Smooth muscle cell (in vitro differentiated cells): ENCODE results near the gene ZDHHC11. TPM values are rescaled to one million over a fixed set of nuclear protein-coding genes. Genes with fewer than 3 reads are reported as not detected.

Experiments
- DNase-seq: peaks from one replicate; lab custom pipeline; 2025; ENCODE audit not compliant: unreplicated experiment; lab: John Stamatoyannopoulos, UW
- H2AFZ ChIP-seq: fragments of 200-600 bp; sonication (generic); 2 replicates; pipeline ENCODE4 v1.6.0; 2016; ENCODE audit warnings: antibody characterized with exemption, low read depth, mild to moderate bottlenecking
- H3F3A ChIP-seq: fragments of 200-600 bp; sonication (generic); 2 replicates; pipeline ENCODE4 v1.6.0; 2017; ENCODE audit warnings: antibody characterized with exemption, low read depth
- H3K27ac ChIP-seq: fragments of 200-600 bp; sonication (generic); 2 replicates; pipeline ENCODE4 v1.5.1; 2016; ENCODE audit warnings: low read depth, mild to moderate bottlenecking
- H3K27me3 ChIP-seq: fragments of 200-600 bp; sonication (generic); 2 replicates; pipeline ENCODE4 v1.6.1; 2016; ENCODE audit warnings: low read depth, mild to moderate bottlenecking
- H3K36me3 ChIP-seq: fragments of 200-600 bp; sonication (generic); 2 replicates; pipeline ENCODE4 v1.5.1; 2016; ENCODE audit warnings: low read depth
- H3K4me1 ChIP-seq: fragments of 200-600 bp; sonication (generic); 2 replicates; pipeline ENCODE4 v1.5.1; 2016; ENCODE audit warnings: low read depth
- H3K4me2 ChIP-seq: fragments of 200-600 bp; sonication (generic); 2 replicates; pipeline ENCODE4 v1.6.0; 2016; ENCODE audit warnings: mild to moderate bottlenecking
- H3K4me3 ChIP-seq: fragments of 200-600 bp; sonication (generic); 2 replicates; pipeline ENCODE4 v1.5.1; 2016; ENCODE audit warnings: mild to moderate bottlenecking
- H3K79me2 ChIP-seq: fragments of 200-600 bp; sonication (generic); 2 replicates; pipeline ENCODE4 v1.6.0; 2016; ENCODE audit warnings: low read depth, mild to moderate bottlenecking
- H3K9ac ChIP-seq: fragments of 200-600 bp; sonication (generic); 2 replicates; pipeline ENCODE4 v1.6.0; 2016; ENCODE audit warnings: low read depth
- H3K9me3 ChIP-seq: fragments of 200-600 bp; sonication (generic); replicated peaks from 2 replicates; pipeline ENCODE4 v1.5.1; 2016; ENCODE audit warnings: low read depth
- H4K20me1 ChIP-seq: fragments of 200-600 bp; sonication (generic); 2 replicates; pipeline ENCODE4 v1.6.0; 2016; ENCODE audit warnings: low read depth
- WGBS: methylation state at CpG from one replicate; pipeline ENCODE4 v1.1.7; 2016; ENCODE audit warnings: low lambda C conversion rate; 5-methylcytosine and 5-hydroxymethylcytosine counted together
- polyA plus RNA-seq: library from polyadenylated mRNA; unstranded; fragments of >200 nt; fragmentation: Nextera tagmentation; extraction: Ambion mirVana; gene quantifications from 2 replicates; pipeline ENCODE4 v1.2.1, GENCODE V29; 2016
- total RNA-seq: library from RNA; depleted of rRNA; stranded (reverse); fragments of >200 nt; gene quantifications from 2 replicates; pipeline ENCODE4 v1.2.3, GENCODE V29; 2014
- TF ChIP-seq, protein P1 (sequence below): fragments of 200-600 bp; sonication (generic); IDR thresholded peaks from 2 replicates; pipeline ENCODE4 v1.5.1; 2017; ENCODE audit warnings: borderline replicate concordance, mild to moderate bottlenecking, antibody characterized with exemption; ENCODE audit not compliant: insufficient read depth, poor library complexity, severe bottlenecking

The ZDHHC11 gene
- total and polyA plus RNA-seq, 2 experiments from 2014 or later, result 1.7 to 4.8 TPM

DNA sequence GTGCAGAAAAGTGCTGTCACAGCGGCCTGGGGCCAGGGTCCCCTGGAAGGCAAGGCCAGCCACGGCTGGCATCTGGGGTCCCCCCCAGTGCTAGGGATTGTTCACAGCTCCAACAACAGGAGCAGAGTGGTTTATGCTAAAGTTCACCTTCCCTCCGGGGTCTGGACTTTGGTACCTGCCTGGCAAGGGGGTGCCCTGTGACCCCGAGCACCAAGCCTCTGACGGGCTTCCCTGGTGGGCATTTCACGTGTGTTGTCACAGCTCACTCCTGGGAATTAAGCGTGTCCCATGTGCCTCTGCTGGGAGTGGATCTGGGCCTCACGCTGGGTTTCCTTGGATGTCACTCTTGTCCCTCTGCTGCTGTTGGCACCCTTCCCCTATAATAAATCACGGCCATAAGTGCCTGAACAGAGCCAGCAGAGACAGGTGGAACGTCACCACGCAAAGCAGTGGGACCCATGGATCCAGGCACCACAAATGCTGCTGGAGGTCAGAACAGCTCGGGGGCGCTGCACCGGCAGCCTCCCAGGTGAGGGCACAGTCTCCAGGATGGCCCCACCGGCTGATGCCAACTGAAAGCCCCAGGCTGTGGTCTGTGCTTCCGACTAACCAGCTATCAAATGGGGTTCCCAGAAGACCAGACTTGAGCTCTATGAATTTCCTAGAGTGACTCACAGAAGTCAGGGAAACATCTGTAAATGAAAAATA lies 17.8 kb upstream of the ZDHHC11 start:
- H3K4me3 ChIP-seq, result no peak overlapping the region
- TF ChIP-seq, protein P1, sequence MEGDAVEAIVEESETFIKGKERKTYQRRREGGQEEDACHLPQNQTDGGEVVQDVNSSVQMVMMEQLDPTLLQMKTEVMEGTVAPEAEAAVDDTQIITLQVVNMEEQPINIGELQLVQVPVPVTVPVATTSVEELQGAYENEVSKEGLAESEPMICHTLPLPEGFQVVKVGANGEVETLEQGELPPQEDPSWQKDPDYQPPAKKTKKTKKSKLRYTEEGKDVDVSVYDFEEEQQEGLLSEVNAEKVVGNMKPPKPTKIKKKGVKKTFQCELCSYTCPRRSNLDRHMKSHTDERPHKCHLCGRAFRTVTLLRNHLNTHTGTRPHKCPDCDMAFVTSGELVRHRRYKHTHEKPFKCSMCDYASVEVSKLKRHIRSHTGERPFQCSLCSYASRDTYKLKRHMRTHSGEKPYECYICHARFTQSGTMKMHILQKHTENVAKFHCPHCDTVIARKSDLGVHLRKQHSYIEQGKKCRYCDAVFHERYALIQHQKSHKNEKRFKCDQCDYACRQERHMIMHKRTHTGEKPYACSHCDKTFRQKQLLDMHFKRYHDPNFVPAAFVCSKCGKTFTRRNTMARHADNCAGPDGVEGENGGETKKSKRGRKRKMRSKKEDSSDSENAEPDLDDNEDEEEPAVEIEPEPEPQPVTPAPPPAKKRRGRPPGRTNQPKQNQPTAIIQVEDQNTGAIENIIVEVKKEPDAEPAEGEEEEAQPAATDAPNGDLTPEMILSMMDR, result no peak
- no peak overlapping the region for H3K9ac ChIP-seq
- H3K36me3 ChIP-seq, result peaks cover 10% of the 10 kb centered on the region
- peaks cover 6% of the 10 kb centered on the region for H4K20me1 ChIP-seq
- H3K4me2 ChIP-seq, result no peak overlapping the region
- no peak for DNase-seq
- H3F3A ChIP-seq, result no peaks in the 10 kb centered on the region
- H3K4me1 ChIP-seq, result no peaks in the 10 kb centered on the region
- H3K9me3 ChIP-seq, result no peaks in the 10 kb centered on the region
- H3K79me2 ChIP-seq, result peaks cover 4% of the 10 kb centered on the region
- WGBS, result 98% methylated on average over 16 of the region's 16 CpGs
- H2AFZ ChIP-seq, result no peak overlapping the region
- H3K27ac ChIP-seq, result no peak overlapping the region
- H3K27me3 ChIP-seq, result no peaks in the 10 kb centered on the region

- 98% methylated on average over 6 of the region's 6 CpGs for WGBS
- no peak overlapping the region for H3K27ac ChIP-seq
- no peaks in the 10 kb centered on the region for H3F3A ChIP-seq
- no peak overlapping the region for H3K4me3 ChIP-seq
- H2AFZ ChIP-seq, result no peak overlapping the region
- peaks cover 4% of the 10 kb centered on the region for H3K79me2 ChIP-seq
- no peak overlapping the region for H3K4me2 ChIP-seq
- H3K27me3 ChIP-seq, result no peaks in the 10 kb centered on the region
- peaks cover 10% of the 10 kb centered on the region for H3K36me3 ChIP-seq
- TF ChIP-seq, protein P1, result no peak
- H3K4me1 ChIP-seq, result no peaks in the 10 kb centered on the region
- H4K20me1 ChIP-seq, result no peaks in the 10 kb centered on the region
- H3K9ac ChIP-seq, result no peak overlapping the region
- no peak for DNase-seq
- no peaks in the 10 kb centered on the region for H3K9me3 ChIP-seq
Measured at GRCh38 chr5:867300-867870, 16.6 kb upstream of the ZDHHC11 start.

- DNase-seq, result no peak
- Histone ChIP-seq H3K9me3 (no peaks in the 10 kb centered on the region), H2AFZ (no peak overlapping the region), H3K27me3 (no peaks in the 10 kb centered on the region), H3K4me3 (no peak overlapping the region), H4K20me1 (no peaks in the 10 kb centered on the region), H3K4me2 (no peak overlapping the region), H3F3A (no peaks in the 10 kb centered on the region), H3K27ac (no peak overlapping the region), H3K4me1 (no peaks in the 10 kb centered on the region), H3K36me3 (peaks cover 8% of the 10 kb centered on the region), H3K79me2 (peaks cover 4% of the 10 kb centered on the region), H3K9ac (no peak overlapping the region)
- 95% methylated on average over 10 of the region's 10 CpGs for WGBS
- TF ChIP-seq, protein P1, result no peak
Measured at GRCh38 chr5:865771-866170, 15.0 kb upstream of the ZDHHC11 start.

- no peak overlapping the region for H3K27ac ChIP-seq
- 98% methylated on average over 24 of the region's 24 CpGs for WGBS
- DNase-seq, result no peak
- H4K20me1 ChIP-seq, result no peaks in the 10 kb centered on the region
- H3K4me1 ChIP-seq, result no peaks in the 10 kb centered on the region
- no peak overlapping the region for H3K4me3 ChIP-seq
- TF ChIP-seq, protein P1, result no peak
- peaks cover 4% of the 10 kb centered on the region for H3K79me2 ChIP-seq
- no peaks in the 10 kb centered on the region for H3K27me3 ChIP-seq
- H3K9me3 ChIP-seq, result no peaks in the 10 kb centered on the region
- H3K4me2 ChIP-seq, result no peak overlapping the region
- no peak overlapping the region for H2AFZ ChIP-seq
- no peaks in the 10 kb centered on the region for H3F3A ChIP-seq
- H3K36me3 ChIP-seq, result peaks cover 8% of the 10 kb centered on the region
- H3K9ac ChIP-seq, result no peak overlapping the region
Measured at GRCh38 chr5:865168-865521, 14.4 kb upstream of the ZDHHC11 start.
